HL-60/S4 (cell line): ENCODE data around the gene GRM7.

Source experiments
- in situ Hi-C: fragments of 300-500 bp; cut with MboI; formaldehyde crosslinking; loops from 2 replicates; pipeline ENCODE4 v1.14.3; 2022; ENCODE audit warnings: low sequenced_read_pairs

Gene GRM7

DNA sequence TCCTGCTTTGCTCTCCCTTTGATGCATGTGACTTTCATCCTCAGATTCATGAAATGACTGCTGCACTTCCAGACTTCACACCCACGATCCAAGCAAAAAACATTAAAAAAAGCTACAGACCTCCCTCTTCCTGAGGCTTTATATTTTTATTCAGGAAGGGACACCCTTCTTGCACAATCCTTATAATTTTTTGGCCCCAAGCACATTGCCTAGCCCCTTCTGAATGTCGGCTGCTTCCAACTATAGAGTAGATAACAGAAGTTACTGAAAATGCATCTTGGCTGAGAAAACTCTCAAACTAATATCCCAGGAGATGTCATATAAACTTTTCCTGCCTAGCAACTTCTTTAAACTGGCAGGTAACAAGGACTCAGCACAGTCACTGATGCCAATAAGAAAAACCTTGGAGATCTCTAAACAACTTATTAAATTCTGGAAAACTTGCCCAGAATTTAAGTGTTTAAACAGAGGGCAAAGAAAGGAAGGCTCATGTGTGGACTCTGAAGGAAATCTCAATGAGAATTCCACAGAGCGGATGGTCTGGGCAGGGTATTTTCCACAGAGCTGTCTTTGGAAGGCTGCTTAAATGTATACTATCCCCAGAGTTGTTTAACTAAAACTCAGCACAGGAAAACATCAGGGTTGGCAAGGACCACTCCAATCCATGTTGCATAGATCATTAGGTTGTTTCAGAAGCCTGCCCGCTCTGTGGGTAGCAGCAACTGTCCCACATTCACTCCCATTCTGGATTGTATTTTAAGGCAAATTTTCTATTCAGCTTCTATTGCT is 893.9 kb downstream of the GRM7 start:
- in situ Hi-C loops = no loop called here

- in situ Hi-C loops = no loop called here
Measured at GRCh38 chr3:7759630-7760029, 898.7 kb downstream of the GRM7 start.

- in situ Hi-C loops = no loop called here
Measured at GRCh38 chr3:7760718-7761117, 899.8 kb downstream of the GRM7 start.

DNA sequence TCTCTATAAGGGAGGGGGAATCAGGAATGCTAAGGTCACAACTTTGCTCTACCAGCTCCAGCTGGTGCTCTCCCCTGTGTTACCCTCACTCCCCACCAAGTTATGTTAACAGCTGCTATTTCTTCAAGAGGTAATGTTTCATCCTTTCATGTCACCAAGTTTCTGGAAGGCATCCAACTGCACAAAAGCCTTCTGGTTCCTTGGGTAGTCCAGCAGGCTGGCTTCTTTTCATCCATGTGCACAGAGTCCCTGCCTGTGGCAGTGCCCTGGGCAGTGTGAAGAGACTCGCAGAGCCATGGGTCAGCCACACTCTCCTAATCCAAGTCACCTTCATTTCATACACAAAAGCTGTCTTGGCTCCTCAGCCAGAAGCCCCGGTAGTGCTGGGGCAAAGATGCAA is 903.2 kb downstream of the GRM7 start:
- in situ Hi-C loops = no loop called here

- in situ Hi-C loops = no loop called here
Measured at GRCh38 chr3:7766530-7766929, 905.6 kb downstream of the GRM7 start.

GRCh38 chr3:7779331-7779730 is 918.4 kb downstream of the GRM7 start:
- in situ Hi-C loops = no loop called here

GRCh38 chr3:7781395-7781794 is 920.5 kb downstream of the GRM7 start:
- in situ Hi-C loops = no loop called here

DNA sequence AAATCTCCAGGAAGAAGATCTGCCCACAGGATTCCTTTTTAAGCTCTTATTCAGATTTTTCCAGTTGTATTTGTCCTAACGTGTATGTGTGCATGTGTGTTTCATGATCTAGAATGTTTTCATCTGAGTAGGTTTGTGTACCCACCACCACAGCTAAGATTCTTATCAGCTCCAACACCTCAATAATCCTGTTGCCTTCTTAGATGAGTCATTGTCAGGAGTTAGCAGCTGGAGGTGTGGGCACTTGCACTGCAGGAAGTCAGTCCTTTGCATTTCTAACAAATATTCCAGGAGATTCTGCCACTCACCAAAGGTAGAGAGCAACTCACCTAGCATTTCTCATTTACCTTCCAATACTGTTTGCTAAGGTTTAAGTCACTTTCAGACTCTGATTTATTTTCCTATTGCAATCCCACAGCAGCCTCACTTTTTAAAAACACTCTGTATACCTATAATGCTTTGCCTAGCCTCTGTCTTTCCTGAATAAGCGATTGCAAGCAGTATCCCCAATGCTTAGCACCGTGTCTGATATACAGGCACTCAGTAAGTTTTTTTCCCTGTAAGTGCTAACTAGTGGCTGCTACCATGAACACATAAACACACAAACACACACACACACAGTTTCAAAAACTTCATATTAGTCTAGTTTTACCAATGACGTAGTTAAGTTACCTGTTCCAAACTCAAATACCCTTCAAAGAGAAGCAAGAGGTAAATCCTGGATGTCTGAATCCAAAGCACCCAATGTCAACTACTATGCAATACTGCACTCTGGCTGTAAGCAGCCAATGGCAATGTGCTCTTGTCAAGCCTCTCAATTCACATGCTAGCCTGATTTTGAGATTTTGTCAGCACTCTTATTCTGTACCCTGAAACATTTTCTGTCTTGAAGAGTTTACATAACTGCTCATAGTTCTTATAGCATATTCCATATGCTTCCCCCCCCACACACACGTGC is 927.2 kb downstream of the GRM7 start:
- in situ Hi-C loops = no loop called here

GRCh38 chr3:7788881-7789280 is 928.0 kb downstream of the GRM7 start:
- in situ Hi-C loops = no loop called here

- in situ Hi-C loops = no loop called here
Measured at GRCh38 chr3:7789324-7789723, 928.4 kb downstream of the GRM7 start.

DNA sequence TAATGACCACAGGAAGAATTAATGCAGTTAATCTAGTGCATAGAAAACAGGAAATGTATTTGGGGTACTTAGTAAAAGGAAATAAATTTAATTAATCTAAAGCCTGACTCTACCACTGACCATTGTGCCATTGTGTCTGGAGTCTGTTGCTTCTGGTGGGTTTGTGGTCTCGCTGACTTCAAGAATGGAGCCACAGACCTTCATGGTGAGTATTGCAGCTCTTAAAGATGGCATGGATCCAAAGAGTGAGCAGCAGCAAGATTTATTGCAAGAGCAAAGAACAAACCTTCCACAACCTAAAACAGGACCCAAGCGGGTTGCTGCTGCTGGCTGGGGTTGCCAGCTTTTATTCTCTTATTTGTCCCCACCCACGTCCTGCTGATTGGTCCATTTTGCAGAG is 929.2 kb downstream of the GRM7 start:
- in situ Hi-C loops = no loop called here
